GM10847 (cell line): Measurements from ENCODE around the gene P2RX6.

Experiments used
- POLR2A ChIP-seq: IDR thresholded peaks from 2 replicates; pipeline ENCODE4 v1.6.1; 2011; ENCODE audit not compliant: insufficient read length; ENCODE audit errors: extremely low read depth

P2RX6 gene

GRCh38 chr22:20990184-20991180 is 24.5 kb upstream of the P2RX6 start:
- TF ChIP-seq POLR2A, result no peak

DNA sequence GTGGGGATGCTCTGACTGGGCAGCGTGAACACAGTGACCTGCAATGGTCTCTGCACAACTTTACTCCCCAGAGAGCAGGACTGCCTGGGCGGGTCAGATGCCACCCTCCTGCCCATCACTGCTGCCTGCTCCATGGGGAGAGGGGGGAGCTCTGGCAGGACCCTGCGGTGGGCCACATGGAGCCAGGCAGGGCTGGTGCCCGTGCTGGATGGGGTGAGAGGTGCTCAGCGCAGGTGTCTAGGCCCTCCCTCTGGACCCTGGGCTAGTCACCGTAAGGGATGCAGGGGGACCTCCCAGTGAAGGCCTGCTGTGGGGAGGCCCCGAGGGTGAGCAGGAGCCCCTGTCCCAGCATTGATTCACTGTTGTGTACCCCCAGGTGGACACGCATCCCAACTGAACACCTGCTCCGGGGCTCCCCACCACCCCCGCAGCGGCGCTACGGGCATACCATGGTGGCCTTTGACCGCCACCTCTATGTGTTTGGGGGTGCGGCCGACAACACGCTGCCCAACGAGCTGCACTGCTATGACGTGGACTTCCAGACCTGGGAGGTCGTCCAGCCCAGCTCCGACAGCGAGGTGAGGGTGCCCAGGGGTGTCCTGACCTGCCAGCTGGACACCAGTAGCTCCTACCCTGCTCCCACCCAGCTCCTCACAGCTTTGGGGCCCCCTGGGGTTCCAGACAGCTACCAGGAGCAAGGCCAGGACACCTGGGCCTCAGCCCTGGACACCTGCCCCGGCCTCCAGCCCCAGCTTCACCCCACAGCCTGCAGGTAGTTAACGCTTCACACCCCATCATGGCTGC is 23.5 kb upstream of the P2RX6 start:
- no peak for TF ChIP-seq POLR2A

GRCh38 chr22:20992056-20992442 is 22.9 kb upstream of the P2RX6 start:
- no peak for TF ChIP-seq POLR2A

DNA sequence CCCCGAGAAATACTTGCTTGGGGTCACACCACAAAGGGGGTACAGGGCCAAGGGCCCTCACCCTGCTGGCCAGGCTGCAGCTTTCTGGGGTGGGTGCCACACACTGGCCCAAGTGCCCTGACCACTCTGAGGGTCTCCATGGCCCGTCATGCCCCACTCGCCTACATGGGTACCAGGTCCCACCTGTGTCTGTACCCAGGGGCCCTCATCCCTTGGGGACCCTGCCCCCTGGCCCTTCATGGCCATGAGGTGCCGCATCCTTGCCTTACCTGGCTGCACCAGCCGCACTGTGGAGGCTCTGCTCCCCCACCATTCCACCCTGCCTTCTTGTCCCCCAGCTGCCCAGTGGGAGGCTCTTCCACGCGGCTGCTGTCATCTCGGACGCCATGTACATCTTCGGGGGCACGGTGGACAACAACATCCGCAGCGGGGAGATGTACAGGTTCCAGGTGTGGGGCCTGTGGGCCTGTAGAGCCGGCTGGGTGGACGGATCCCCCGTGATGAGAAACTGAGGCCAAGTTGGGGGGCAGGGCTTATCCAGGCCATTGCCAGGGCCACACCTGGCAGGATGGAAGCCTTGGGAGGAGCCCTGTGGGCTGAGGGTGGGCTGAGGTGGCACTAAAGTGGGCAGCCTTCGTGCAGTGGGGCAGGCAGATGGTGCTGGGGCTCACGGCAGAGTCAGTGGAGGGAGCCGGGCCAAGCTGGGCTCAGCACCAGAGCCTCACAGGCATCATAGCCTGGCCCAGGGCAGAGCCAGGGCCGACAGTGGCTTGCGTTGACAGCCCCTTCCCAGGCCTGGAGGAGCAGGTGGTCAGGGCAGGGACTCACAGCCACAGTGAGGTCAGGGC is 22.3 kb upstream of the P2RX6 start:
- TF ChIP-seq POLR2A, result no peak

DNA sequence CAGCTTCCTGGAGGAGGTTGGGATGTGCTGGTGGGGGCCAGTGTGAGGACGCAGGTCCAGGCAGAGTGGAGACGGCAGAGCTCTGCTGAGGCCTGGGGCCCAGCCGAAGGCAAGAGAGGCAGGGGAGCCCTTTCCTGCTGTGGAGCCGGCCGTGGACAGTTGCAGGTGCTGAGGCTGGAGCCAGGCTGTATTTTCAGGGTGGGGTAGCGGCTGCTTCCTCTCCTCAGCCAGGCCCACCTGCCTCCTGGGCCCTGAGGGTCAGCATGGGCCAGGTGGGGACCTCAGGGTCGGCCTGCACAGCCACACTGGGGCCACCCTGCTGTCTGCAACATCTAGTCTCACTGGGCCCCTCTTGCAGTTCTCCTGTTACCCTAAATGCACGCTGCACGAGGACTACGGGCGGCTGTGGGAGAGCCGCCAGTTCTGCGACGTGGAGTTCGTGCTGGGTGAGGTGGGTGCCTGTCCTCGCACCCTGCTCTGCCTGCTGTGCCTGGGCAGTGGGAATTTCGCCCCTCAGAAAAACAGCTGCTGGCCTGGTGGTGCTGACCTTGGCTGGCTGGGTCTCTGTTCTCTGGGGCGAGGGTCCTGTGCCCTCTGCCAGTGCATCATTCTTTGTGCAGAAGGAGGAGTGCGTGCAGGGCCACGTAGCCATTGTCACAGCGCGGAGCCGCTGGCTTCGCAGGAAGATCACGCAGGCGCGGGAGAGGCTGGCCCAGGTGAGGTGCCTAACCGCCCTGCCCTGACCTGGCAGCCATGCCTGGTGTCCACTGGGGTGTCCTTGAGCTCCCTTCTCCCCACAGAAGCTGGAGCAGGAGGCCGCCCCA is 21.4 kb upstream of the P2RX6 start:
- TF ChIP-seq POLR2A, result no peak

DNA sequence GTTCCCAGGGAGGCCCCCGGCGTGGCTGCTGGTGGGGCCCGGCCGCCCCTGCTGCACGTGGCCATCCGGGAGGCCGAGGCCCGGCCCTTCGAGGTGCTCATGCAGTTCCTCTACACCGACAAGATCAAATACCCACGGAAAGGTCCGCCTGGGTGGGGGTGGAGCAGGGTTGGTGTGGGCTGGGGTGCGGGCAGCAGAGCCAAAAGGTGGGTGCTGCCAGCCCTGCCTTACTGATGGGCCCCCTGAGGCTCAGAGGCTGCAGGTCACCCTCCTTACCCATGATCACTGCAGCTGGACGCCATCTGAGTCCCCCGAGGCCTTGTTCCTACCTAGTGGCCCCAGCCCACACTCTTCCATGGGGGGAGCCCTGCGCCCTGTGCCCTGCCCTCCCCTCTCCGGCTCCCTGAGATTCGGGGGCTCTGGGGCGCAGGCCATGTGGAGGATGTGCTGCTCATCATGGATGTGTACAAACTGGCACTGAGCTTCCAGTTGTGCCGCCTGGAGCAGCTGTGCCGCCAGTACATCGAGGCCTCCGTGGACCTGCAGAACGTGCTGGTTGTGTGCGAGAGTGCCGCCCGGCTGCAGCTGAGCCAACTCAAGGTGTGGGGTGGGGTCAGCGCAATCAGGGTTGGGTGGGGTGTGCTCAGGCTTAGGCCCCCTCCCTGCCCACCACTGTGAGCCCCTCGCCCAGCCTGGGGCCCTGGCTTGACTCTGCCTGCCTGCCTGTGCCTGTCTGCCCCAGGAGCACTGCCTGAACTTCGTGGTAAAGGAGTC is 20.6 kb upstream of the P2RX6 start:
- no peak for TF ChIP-seq POLR2A

GRCh38 chr22:20994902-20995241 is 20.1 kb upstream of the P2RX6 start:
- TF ChIP-seq POLR2A, result no peak

DNA sequence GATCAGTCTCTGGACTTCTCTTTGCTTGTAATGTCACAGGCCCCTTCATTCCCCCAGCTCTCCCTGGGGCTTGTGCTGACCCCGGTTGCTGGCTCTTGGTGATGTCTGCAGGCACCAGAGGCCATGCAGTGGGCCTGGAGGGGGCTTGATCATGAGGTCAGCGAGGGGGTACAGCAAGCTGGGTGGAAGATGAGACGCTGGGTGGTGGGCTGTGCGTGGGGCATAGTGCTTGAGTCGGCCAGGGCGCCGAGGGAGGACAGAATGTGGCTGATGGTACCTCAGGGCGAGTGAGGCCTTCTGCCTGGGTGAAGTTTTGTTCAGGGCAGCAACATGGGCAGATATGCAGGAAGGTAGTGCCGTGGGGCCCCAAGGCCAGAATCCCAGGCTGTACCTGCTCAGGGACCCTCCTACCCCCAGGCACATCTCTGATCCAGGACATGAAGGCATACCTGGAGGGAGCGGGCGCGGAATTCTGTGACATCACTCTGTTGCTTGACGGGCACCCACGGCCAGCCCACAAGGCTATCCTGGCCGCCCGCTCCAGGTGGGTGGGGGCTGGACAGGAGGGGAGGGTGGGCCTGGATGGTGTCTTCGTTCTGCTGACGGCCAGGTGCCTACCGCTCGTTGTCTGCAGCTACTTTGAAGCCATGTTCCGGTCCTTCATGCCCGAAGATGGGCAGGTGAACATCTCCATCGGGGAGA is 19.5 kb upstream of the P2RX6 start:
- no peak for TF ChIP-seq POLR2A

DNA sequence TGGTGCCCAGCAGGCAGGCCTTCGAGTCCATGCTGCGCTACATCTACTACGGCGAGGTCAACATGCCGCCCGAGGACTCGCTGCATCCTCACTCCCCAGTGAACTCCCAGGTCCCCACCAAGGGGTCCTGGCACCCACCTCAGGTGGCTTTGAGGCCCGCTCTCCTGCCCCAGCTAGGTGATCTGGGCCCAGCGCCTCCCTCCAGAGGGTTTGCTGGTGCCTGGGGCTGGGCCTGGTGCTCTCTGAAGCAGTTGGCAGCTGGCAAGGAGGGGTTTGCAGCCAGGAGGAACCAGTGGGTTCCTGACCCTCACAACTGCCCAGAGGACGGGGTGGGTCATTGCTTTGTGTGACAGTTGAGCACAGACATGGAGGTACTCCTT is 18.9 kb upstream of the P2RX6 start:
- TF ChIP-seq POLR2A, result no peak

GRCh38 chr22:20996598-20997535 is 18.1 kb upstream of the P2RX6 start:
- TF ChIP-seq POLR2A, result no peak

DNA sequence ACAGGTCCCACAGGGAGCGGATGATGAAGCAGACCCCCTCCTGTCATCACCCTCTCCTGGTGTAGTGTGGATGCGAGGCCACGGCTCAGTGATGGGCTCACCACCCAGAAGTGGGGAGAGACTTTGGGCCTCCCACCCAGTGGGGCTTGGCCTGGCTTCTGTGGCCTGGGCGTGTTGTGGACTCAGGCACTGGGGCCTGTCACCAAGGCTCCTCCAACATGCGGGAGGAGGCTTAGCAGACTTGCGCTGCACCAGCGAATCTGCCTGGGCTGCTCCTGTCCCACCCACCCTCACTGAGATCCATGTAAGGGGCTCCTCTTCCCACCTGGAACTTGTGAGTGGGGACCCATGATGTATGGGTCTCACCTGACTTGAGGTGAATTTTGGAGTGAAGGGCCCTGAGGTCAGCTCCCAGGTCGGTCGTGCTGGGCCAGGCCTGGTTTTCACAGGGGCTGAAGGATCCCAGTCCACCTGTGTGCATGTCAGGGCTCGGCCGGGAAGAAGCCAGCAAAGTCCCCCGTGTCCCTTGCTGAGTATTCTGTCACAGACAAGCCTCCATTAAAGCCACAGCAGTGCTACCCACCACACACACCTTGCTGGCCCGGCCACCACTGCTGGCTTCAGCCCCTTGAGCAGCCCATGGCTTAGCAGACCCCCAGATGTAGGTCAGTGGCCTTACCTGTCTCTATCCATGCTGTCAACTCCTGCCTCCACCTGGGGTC is 17.3 kb upstream of the P2RX6 start:
- no peak for TF ChIP-seq POLR2A
